Activated CD4-positive, alpha-beta T cell treated with anti-CD3 and anti-CD28 coated beads for 48 hours (primary cell): Measurements from ENCODE around the gene KIAA2012.
A peak's percentile ranks its signal among the peaks of the same experiment; 100 is the strongest.
"Not testable (repeated sequence)": the region's sequence is repeated elsewhere in the genome, so short reads cannot be mapped to it uniquely, and the experiment has no call there.

Source experiments
- DNase-seq: peaks from one replicate; pipeline ENCODE4 v3.0.0-alpha.2; 2020

The KIAA2012 gene

DNA sequence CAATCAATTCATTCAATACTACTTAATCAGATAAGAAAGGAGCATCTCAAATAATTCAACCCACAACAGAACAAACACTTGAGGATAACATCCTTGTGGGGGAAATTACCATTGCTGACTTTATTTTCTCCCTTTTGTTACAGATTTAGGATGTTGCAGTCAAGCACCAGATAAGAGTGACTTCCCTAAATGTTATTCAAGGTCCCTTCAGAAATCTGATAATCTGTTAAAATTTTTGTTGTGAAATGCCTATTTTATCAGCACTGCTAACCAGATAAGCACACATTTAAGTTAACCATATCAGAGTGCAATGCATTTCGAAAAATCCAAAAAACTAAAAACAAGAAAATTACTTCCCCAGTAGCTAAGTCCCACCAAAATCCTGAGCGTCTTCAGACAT, 131.8 kb downstream of the KIAA2012 start:
- no peak for DNase-seq

DNA sequence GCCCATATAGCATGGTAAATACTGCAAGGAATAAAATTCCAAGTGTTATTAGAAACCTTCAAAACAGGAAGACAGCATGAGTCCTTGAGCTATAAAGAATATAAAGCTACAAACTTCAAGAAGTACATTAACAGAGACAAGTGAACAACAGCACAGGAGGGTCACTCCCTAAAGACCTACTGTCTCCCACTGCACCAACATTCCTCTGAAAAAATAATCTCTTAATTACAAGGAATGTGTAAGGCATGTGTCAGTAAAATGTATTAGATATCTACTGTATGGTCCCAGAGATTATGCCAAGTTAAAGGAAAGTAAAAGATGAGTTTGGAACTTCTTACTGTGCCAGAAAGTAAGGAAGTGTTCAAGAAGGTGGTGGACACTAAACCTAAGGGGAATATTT, 135.5 kb downstream of the KIAA2012 start:
- DNase-seq: no peak

DNA sequence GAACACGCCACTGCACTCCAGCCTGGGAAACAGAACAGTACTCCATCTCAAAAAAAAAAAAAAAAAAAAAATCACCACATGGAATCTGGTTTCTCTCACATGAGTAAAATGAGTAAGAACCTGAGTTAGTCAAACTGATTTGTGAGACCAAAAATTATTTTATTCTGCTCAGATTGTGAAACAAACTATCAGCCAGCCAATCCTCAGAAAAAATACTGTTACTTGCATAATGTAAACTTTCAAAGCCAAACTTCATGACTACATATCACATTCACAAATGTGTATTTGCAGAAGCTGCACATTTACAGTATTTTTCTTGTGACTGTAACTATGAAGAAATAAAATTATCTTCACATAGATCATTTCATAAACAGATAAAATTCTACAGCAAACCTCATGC, 142.1 kb downstream of the KIAA2012 start:
- no peak for DNase-seq

DNA sequence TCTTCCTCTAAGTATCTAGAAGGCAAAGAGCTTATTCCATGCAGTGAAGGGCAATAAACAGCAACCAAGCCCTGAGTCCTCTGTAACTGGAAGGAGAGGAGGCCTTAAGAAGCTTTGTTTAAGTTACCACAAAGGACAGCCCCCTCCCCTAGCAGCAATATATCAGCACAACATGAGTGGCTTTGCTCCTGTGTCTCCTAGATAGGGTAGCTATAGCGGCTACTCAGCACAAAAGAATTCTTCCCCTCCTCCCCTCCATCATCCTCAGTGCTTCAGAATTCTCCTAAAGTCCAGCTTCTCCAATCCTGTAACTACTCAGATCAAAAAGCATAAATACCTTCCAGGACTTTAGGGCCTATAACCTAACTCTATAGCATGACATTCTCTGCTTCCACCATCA, 148.8 kb downstream of the KIAA2012 start:
- no peak for DNase-seq

DNA sequence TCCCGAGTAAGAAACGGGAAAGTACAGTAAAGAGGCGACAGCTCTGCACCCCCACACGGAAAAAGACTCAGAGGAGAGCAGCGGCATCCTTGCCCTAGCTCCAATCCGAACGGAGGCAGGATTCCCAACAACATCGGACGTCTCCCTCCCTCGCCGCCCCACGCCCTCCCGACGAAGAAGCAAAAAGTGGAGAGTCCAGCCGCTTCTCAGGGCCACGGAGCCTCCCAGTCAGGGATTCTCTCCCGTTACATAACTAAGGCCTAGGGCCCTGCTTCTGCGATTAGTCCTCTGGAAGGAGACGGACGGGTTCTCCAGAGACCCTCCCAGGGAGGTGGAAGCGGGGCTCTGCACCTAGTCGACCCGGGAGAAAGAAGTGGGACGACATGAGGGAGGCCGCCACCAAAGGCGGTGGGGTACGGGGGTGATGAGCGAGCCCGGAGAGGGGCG, 164.8 kb downstream of the KIAA2012 start:
- no peak for DNase-seq

GRCh38 chr2:202238234-202239197, 165.5 kb downstream of the KIAA2012 start, which contains the start of gene SUMO1:
SUMO1 (minus strand) TSS chr2:202238597; CDS start chr2:202238451, 146 bp downstream.
- DNase-seq: peak; percentile 93

- DNase-seq: not testable (repeated sequence)
These were observed 174.7 kb downstream of the KIAA2012 start for GRCh38 chr2:202247710-202248109.

DNA sequence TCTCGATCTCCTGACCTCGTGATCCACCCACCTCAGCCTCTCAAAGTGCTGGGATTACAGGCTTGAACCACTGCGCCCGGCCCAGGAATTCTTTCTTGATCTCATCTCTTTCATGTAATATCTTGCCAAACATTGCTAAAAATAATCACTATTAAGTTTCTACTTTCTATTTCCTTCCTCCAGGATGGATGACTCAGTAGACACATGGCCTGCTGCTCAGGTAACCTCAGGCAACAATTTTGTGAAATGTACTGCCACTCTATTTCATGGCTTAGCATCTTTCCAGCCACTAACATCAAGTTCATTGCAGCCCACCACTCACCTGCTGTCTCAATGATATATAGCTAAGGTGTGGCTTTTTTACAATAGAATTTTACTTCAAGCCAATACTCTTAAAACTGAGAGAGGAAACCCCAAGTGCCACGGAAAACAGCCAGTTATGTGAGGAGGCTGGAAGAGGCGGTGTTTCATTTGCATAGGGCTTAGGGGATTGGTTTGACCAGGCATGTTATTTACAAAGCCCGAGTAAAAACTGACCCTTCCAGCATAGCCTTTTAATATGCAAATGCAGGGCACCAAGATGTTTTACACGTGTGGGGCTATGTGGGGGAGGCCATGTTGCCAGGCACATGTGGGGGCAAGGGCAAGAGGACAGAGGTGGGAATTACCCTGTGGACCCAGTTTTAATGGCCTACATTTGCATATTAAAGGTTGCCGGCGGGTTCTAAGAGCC, 176.6 kb downstream of the KIAA2012 start:
- no peak for DNase-seq

DNA sequence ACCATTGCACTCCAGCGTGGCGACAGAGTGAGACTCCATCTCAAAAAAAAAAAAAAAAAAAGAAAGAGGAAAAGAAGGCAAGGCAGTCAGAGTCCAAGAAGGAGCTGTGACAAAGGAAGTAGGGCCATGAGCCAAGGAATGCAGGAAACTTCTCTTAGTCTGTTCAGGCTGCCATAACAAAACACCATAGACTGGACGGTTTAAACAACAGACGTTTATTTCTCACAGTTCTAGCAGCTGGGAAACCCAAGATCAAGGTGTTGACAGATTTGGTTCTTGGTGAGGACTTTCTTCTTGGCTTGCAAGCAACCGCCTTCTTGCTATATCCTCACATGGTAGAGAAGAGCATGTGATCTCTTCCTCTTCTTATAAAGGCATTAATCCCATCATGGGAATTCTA, 178.4 kb downstream of the KIAA2012 start:
- DNase-seq: no peak
